ENCODE data around the gene PCCA. TPM values are rescaled to one million over a fixed set of nuclear protein-coding genes. Genes with fewer than 3 reads are reported as not detected.
A peak's percentile ranks its signal among the peaks of the same experiment; 100 is the strongest.
"Not testable (repeated sequence)": the region's sequence is repeated elsewhere in the genome, so short reads cannot be mapped to it uniquely, and the experiment has no call there.

The PCCA gene
- total RNA-seq, 1 donor from 2014 or later: 229 TPM

GRCh38 chr13:100068133-100068931, 20.6 kb upstream of the PCCA start:
- H3K9me3 ChIP-seq (ENCODE audit: control insufficient read depth in 3 of 3, low read length in 3 of 3): no peaks in the 10 kb centered on the region
- H3K27me3 ChIP-seq (ENCODE audit: control insufficient read depth in 3 of 3, insufficient read depth in 3 of 3, low read length in 3 of 3): no peaks in the 10 kb centered on the region
- H3K4me3 ChIP-seq (ENCODE audit: low read length in 3 of 3): no peak overlapping the region
- H3K36me3 ChIP-seq (ENCODE audit: control insufficient read depth in 3 of 3, insufficient read depth in 3 of 3, low read length in 3 of 3): no peaks in the 10 kb centered on the region
- no peak overlapping the region for H3K9ac ChIP-seq (ENCODE audit: low read depth in 1 of 3, low read length in 3 of 3)
- H3K4me1 ChIP-seq (ENCODE audit: control insufficient read depth in 3 of 3, insufficient read depth in 3 of 3, low read length in 3 of 3): no peaks in the 10 kb centered on the region
- no peak overlapping the region for H3K27ac ChIP-seq (ENCODE audit: low read depth, low read length)

GRCh38 chr13:100069278-100069677, 19.6 kb upstream of the PCCA start:
- Histone ChIP-seq H3K36me3 (ENCODE audit: control insufficient read depth in 3 of 3, insufficient read depth in 3 of 3, low read length in 3 of 3) (no peaks in the 10 kb centered on the region), H3K9ac (ENCODE audit: low read depth in 1 of 3, low read length in 3 of 3) (no peak overlapping the region), H3K27me3 (ENCODE audit: control insufficient read depth in 3 of 3, insufficient read depth in 3 of 3, low read length in 3 of 3) (no peaks in the 10 kb centered on the region), H3K9me3 (ENCODE audit: control insufficient read depth in 3 of 3, low read length in 3 of 3) (no peaks in the 10 kb centered on the region), H3K4me1 (ENCODE audit: control insufficient read depth in 3 of 3, insufficient read depth in 3 of 3, low read length in 3 of 3) (no peaks in the 10 kb centered on the region), H3K4me3 (ENCODE audit: low read length in 3 of 3) (no peak overlapping the region), H3K27ac (ENCODE audit: low read depth, low read length) (no peak overlapping the region)

- Histone ChIP-seq H3K36me3 (ENCODE audit: control insufficient read depth in 3 of 3, insufficient read depth in 3 of 3, low read length in 3 of 3) (no peaks in the 10 kb centered on the region), H3K27ac (ENCODE audit: low read depth, low read length) (no peak overlapping the region), H3K4me1 (ENCODE audit: control insufficient read depth in 3 of 3, insufficient read depth in 3 of 3, low read length in 3 of 3) (no peaks in the 10 kb centered on the region), H3K4me3 (ENCODE audit: low read length in 3 of 3) (no peak overlapping the region), H3K9me3 (ENCODE audit: control insufficient read depth in 3 of 3, low read length in 3 of 3) (no peaks in the 10 kb centered on the region), H3K9ac (ENCODE audit: low read depth in 1 of 3, low read length in 3 of 3) (no peak overlapping the region), H3K27me3 (ENCODE audit: control insufficient read depth in 3 of 3, insufficient read depth in 3 of 3, low read length in 3 of 3) (no peaks in the 10 kb centered on the region)
Measured at GRCh38 chr13:100075700-100076587, 12.9 kb upstream of the PCCA start.

GRCh38 chr13:100079003-100079402, 9.9 kb upstream of the PCCA start:
- not testable (repeated sequence) for H3K9me3 ChIP-seq (ENCODE audit: control insufficient read depth in 3 of 3, low read length in 3 of 3); H3K27me3 ChIP-seq (ENCODE audit: control insufficient read depth in 3 of 3, insufficient read depth in 3 of 3, low read length in 3 of 3); H3K4me3 ChIP-seq (ENCODE audit: low read length in 3 of 3); H3K4me1 ChIP-seq (ENCODE audit: control insufficient read depth in 3 of 3, insufficient read depth in 3 of 3, low read length in 3 of 3); H3K27ac ChIP-seq (ENCODE audit: low read depth, low read length); H3K36me3 ChIP-seq (ENCODE audit: control insufficient read depth in 3 of 3, insufficient read depth in 3 of 3, low read length in 3 of 3); H3K9ac ChIP-seq (ENCODE audit: low read depth in 1 of 3, low read length in 3 of 3)

GRCh38 chr13:100083401-100083800, 5.5 kb upstream of the PCCA start:
- H3K27me3 ChIP-seq (ENCODE audit: control insufficient read depth in 3 of 3, insufficient read depth in 3 of 3, low read length in 3 of 3); H3K4me1 ChIP-seq (ENCODE audit: control insufficient read depth in 3 of 3, insufficient read depth in 3 of 3, low read length in 3 of 3); H3K36me3 ChIP-seq (ENCODE audit: control insufficient read depth in 3 of 3, insufficient read depth in 3 of 3, low read length in 3 of 3); H3K27ac ChIP-seq (ENCODE audit: low read depth, low read length); H3K9me3 ChIP-seq (ENCODE audit: control insufficient read depth in 3 of 3, low read length in 3 of 3); H3K9ac ChIP-seq (ENCODE audit: low read depth in 1 of 3, low read length in 3 of 3); H3K4me3 ChIP-seq (ENCODE audit: low read length in 3 of 3): not testable (repeated sequence)

GRCh38 chr13:100088273-100088643, 635 bp upstream of the PCCA start:
- Histone ChIP-seq H3K4me3 (ENCODE audit: low read length in 3 of 3) (peak overlapping the region; percentile 95 to 97 (median 96)), H3K9me3 (ENCODE audit: control insufficient read depth in 3 of 3, low read length in 3 of 3) (no peaks in the 10 kb centered on the region), H3K27ac (ENCODE audit: low read depth, low read length) (peak overlapping the region; percentile 70), H3K27me3 (ENCODE audit: control insufficient read depth in 3 of 3, insufficient read depth in 3 of 3, low read length in 3 of 3) (no peaks in the 10 kb centered on the region), H3K36me3 (ENCODE audit: control insufficient read depth in 3 of 3, insufficient read depth in 3 of 3, low read length in 3 of 3) (peaks cover 0 to 5% (median 4%) of the 10 kb centered on the region in 3 donors), H3K4me1 (ENCODE audit: control insufficient read depth in 3 of 3, insufficient read depth in 3 of 3, low read length in 3 of 3) (peaks cover 16 to 28% (median 19%) of the 10 kb centered on the region in 3 donors), H3K9ac (ENCODE audit: low read depth in 1 of 3, low read length in 3 of 3) (peak overlapping the region; percentile 78 to 89 (median 84))

GRCh38 chr13:100089465-100090032, 656 bp downstream of the PCCA start:
- no peaks in the 10 kb centered on the region for H3K27me3 ChIP-seq (ENCODE audit: control insufficient read depth in 3 of 3, insufficient read depth in 3 of 3, low read length in 3 of 3)
- H3K4me1 ChIP-seq (ENCODE audit: control insufficient read depth in 3 of 3, insufficient read depth in 3 of 3, low read length in 3 of 3): peaks cover 16 to 28% (median 19%) of the 10 kb centered on the region in 3 donors
- no peaks in the 10 kb centered on the region for H3K9me3 ChIP-seq (ENCODE audit: control insufficient read depth in 3 of 3, low read length in 3 of 3)
- H3K4me3 ChIP-seq (ENCODE audit: low read length in 3 of 3): peak overlapping the region; percentile 95 to 97 (median 96)
- H3K36me3 ChIP-seq (ENCODE audit: control insufficient read depth in 3 of 3, insufficient read depth in 3 of 3, low read length in 3 of 3): peaks cover 0 to 5% (median 4%) of the 10 kb centered on the region in 3 donors
- H3K9ac ChIP-seq (ENCODE audit: low read depth in 1 of 3, low read length in 3 of 3): peak overlapping the region; percentile 78 to 89 (median 80)
- peak overlapping the region; percentile 70 for H3K27ac ChIP-seq (ENCODE audit: low read depth, low read length)

- no peak overlapping the region for H3K4me3 ChIP-seq (ENCODE audit: low read length in 3 of 3)
- no peak overlapping the region for H3K9ac ChIP-seq (ENCODE audit: low read depth in 1 of 3, low read length in 3 of 3)
- no peak overlapping the region for H3K27ac ChIP-seq (ENCODE audit: low read depth, low read length)
- no peaks in the 10 kb centered on the region for H3K27me3 ChIP-seq (ENCODE audit: control insufficient read depth in 3 of 3, insufficient read depth in 3 of 3, low read length in 3 of 3)
- peaks cover 16 to 28% (median 19%) of the 10 kb centered on the region in 3 donors for H3K4me1 ChIP-seq (ENCODE audit: control insufficient read depth in 3 of 3, insufficient read depth in 3 of 3, low read length in 3 of 3)
- H3K36me3 ChIP-seq (ENCODE audit: control insufficient read depth in 3 of 3, insufficient read depth in 3 of 3, low read length in 3 of 3): peaks cover 0 to 2% (median 1%) of the 10 kb centered on the region in 3 donors
- no peaks in the 10 kb centered on the region for H3K9me3 ChIP-seq (ENCODE audit: control insufficient read depth in 3 of 3, low read length in 3 of 3)
Measured at GRCh38 chr13:100090861-100091260, 2.0 kb downstream of the PCCA start.

- no peaks in the 10 kb centered on the region for H3K36me3 ChIP-seq (ENCODE audit: control insufficient read depth in 3 of 3, insufficient read depth in 3 of 3, low read length in 3 of 3)
- H3K27me3 ChIP-seq (ENCODE audit: control insufficient read depth in 3 of 3, insufficient read depth in 3 of 3, low read length in 3 of 3): no peaks in the 10 kb centered on the region
- no peak overlapping the region for H3K9ac ChIP-seq (ENCODE audit: low read depth in 1 of 3, low read length in 3 of 3)
- no peaks in the 10 kb centered on the region for H3K9me3 ChIP-seq (ENCODE audit: control insufficient read depth in 3 of 3, low read length in 3 of 3)
- no peak overlapping the region for H3K27ac ChIP-seq (ENCODE audit: low read depth, low read length)
- no peak overlapping the region for H3K4me3 ChIP-seq (ENCODE audit: low read length in 3 of 3)
- H3K4me1 ChIP-seq (ENCODE audit: control insufficient read depth in 3 of 3, insufficient read depth in 3 of 3, low read length in 3 of 3): peaks cover 16 to 28% (median 19%) of the 10 kb centered on the region in 3 donors
Measured at GRCh38 chr13:100091391-100091790, 2.5 kb downstream of the PCCA start.

- not testable (repeated sequence) for H3K4me3 ChIP-seq (ENCODE audit: low read length in 3 of 3); H3K27me3 ChIP-seq (ENCODE audit: control insufficient read depth in 3 of 3, insufficient read depth in 3 of 3, low read length in 3 of 3); H3K9me3 ChIP-seq (ENCODE audit: control insufficient read depth in 3 of 3, low read length in 3 of 3); H3K36me3 ChIP-seq (ENCODE audit: control insufficient read depth in 3 of 3, insufficient read depth in 3 of 3, low read length in 3 of 3); H3K9ac ChIP-seq (ENCODE audit: low read depth in 1 of 3, low read length in 3 of 3); H3K27ac ChIP-seq (ENCODE audit: low read depth, low read length)
- peaks cover 16 to 28% (median 19%) of the 10 kb centered on the region in 3 donors for H3K4me1 ChIP-seq (ENCODE audit: control insufficient read depth in 3 of 3, insufficient read depth in 3 of 3, low read length in 3 of 3)
Measured at GRCh38 chr13:100092273-100092672, 3.4 kb downstream of the PCCA start.
